Measurements from ENCODE around the gene FAM3B.

DNA sequence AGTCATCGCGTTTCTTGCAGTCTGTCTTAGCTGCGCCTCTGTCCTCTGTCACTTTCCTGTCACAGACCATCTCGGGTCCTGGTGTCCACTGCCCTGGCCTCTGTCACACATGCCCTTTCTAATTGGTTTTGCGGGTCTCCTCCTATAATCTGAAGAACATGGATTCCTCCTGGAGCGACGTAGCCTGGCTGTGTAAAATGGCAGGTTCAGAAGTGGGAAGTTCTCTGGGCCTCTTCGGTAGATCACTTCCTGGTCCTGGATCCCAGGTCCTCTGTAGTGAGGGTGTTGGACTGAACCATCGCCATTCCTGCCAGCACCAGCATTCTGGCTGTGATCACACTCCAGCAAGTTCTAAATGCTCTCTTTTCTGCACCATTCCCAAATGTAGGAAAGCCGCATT is 857 bp downstream of the FAM3B start:
- TF ChIP-seq EZH2 (IDR thresholded peaks at IDR 0.05; ENCODE audit: borderline replicate concordance, low read length): no peak
- TF ChIP-seq, protein P1, sequence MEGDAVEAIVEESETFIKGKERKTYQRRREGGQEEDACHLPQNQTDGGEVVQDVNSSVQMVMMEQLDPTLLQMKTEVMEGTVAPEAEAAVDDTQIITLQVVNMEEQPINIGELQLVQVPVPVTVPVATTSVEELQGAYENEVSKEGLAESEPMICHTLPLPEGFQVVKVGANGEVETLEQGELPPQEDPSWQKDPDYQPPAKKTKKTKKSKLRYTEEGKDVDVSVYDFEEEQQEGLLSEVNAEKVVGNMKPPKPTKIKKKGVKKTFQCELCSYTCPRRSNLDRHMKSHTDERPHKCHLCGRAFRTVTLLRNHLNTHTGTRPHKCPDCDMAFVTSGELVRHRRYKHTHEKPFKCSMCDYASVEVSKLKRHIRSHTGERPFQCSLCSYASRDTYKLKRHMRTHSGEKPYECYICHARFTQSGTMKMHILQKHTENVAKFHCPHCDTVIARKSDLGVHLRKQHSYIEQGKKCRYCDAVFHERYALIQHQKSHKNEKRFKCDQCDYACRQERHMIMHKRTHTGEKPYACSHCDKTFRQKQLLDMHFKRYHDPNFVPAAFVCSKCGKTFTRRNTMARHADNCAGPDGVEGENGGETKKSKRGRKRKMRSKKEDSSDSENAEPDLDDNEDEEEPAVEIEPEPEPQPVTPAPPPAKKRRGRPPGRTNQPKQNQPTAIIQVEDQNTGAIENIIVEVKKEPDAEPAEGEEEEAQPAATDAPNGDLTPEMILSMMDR (IDR thresholded peaks at IDR 0.05; ENCODE audit: low read length): no peak

Measured in OCI-LY1 (cell line).